DMS153 treated with DMSO at 0.1 percent for 48 hours (cell line): Measurements from ENCODE around the gene PPIP5K1.
"Not testable (repeated sequence)": the region's sequence is repeated elsewhere in the genome, so short reads cannot be mapped to it uniquely, and the experiment has no call there.

Experiments
- DNase-seq: peaks from one replicate; lab custom pipeline; 2025; ENCODE audit not compliant: unreplicated experiment; lab: John Stamatoyannopoulos, UW

The PPIP5K1 gene

DNA sequence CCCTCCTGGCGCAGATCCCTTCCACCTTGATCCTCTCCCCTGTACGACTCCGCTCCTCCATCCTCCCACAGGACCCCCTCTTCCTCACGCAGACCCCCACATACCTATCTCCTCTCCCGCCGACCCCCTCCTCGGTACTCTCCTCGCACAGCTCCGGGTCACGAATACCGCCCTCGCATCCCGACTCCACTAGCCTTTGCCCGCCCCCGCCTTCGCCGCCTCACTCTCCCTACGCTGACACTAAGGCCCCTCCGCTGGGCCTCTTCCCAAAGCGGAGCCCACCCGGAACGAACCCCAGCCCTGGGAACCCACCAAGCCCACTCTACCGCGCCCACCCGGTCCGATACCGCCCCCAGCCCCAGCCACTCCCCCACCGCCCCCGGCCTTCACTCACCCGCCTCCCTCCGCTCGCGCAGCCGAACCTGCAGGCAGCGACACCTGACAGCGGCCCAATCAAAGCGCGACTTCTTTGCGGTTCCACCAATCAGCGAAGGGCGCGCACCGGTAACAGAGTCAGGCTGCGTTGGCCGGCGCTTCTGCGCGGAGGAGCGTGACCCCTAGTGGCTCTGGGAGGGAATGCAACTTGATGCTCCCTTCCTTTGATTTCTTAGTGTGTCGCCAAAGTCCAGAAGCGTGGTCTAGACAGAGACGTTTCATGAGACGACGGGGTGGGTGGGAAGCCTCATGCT lies at the start of gene PPIP5K1:
Gene PPIP5K1 (minus strand): TSS at position 431 of the 689 bp plus-strand sequence. CDS start 5,704 bp downstream, outside the sequence.
- not testable (repeated sequence) for DNase-seq

DNA sequence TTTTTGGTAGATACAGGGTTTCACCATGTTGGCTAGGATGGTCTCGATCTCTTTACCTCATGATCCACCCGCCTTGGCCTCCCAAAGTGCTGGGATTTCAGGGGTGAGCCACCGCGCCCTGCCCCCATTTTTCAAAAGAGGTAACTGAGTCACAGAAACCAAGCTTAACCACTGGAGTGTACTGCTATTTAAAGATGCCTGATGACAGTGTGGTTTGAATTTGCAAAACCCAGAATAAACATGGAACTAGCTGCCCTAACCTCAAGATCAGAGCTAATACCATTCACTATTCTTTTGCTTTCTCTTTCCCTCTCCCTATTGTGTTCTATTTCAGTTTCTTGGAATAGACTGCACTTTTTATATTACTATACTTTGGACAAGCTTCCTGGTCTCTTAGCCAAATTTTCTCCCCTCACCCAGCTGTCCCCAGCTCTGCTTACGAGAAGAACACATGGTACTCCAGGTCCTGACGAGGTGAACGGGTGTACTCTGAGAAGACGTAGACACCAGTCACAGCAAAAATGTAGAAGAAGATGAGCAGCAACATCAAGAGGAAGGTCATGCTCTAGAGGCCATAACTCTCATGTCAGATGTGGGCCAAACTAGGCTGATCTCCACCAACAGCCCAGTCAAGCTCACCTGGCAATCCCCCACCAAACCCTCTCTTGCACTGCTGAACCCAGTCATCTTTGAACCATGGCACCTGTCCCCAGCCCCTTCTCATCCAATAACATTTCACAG lies 48.6 kb upstream of the PPIP5K1 start:
- not testable (repeated sequence) for DNase-seq

DNA sequence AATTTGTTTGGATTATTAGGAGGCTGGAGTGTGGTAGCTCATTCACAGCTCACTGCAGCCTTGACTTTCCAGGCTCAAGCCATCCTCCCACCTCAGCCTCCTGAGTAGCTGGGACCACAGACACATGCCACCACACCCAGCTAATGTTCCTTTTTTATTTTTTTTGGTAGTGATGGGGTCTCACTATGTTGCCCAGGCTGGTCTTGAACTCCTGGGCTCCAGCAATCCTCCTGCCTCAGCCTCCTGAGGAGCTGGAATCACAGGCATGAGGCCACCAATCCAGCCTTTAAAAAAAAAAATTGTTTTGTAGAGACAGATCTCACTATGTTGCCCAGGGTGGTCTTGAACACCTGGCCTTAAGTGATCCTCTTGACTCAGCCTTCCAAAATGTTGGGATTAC lies 36.9 kb upstream of the PPIP5K1 start:
- DNase-seq = not testable (repeated sequence)

DNA sequence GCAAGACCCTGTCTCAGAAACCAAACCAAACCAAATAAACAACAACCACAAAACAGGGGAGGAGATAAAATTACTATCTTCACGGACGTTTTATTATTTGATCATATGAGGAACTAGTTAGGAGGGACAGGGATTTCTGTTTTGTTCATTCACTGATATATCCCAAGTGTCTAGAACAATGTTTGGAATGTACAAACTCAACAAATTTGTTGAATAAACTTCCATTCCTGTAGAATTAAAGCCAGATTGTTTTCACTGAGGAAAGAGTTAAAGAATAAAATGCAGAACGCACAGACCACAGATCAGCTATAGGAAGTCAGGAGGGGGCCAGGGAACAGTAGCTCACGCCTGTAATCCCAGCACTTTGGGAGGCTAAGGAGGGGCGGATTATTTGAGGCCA lies 35.1 kb upstream of the PPIP5K1 start:
- no peak for DNase-seq

DNA sequence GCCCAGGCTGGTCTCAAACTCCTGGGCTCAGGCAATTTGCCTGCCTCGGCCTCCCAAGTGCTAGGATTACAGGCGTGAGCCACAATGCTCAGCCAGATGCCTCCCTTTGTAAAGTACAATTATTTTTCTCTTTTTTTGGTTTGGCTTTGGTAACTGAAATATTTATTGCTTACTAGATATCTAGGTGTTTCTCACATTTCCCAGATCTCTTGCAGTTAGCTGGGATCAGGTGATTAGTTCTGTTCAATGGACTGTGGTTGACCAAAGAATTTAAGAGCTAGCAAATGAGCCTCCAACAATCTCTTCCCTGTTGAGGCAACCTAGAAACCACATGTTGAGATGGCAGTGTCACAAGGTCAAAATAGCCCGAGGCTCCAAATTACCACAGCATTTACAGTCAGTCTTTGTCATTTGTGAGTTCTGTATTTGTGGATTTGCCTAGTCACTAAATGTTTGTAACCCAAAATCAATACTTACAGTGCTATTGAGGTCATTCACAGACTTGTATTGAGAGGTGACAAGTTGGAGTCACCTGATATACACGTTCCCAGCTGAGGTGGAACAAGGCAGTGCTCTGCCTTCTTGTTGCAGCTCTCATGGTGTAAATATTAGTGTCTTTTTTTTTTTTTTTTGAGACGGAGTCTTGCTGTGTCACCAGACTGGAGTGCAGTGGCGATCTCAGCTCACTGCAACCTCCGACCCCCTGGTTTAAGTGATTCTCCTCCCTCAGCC lies 32.2 kb upstream of the PPIP5K1 start:
- DNase-seq = not testable (repeated sequence)

DNA sequence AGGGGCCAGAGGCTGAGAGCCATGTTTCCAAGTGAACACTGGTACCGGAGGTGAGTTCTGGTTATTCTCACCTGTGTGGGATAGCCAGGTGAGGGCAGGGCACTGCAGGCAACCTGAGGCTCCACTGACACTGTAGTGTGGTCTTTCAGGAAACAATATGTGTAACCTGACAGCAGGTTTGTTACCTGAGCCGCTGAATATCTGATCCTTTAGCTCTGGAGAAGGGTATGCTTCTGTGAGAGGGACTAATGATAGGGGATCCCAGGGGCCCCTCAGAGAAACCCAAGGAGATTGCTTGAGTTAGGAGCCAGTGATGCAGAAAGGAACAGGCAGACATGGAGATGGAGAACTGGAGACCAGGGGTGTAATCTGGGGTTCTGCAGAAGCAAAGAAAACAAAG lies 28.7 kb upstream of the PPIP5K1 start, which contains the start of gene STRC:
Gene STRC (minus strand): TSS at position 101 of the 400 bp plus-strand sequence. CDS start 78 bp downstream, at position 23.
- not testable (repeated sequence) for DNase-seq

DNA sequence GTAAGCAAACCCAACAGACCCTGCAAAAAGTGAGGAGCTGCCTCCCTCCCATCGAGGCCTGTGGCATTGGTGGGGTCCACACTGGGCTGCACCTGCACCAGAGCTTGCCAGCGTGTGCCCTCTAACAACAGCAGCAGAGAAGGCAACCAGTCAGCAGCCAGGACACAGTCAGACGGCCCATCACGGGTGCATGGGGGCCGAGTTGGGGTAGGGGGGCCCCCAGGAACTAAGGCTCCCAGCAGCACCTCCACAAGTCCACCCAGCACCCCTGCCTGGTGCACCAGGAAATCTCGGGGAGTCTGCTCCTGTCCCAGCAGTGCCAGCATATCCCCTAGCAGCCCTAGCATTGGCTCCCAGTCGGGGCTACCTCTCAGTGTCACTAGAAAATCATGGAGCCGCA lies 27.7 kb upstream of the PPIP5K1 start:
- DNase-seq = not testable (repeated sequence)

DNA sequence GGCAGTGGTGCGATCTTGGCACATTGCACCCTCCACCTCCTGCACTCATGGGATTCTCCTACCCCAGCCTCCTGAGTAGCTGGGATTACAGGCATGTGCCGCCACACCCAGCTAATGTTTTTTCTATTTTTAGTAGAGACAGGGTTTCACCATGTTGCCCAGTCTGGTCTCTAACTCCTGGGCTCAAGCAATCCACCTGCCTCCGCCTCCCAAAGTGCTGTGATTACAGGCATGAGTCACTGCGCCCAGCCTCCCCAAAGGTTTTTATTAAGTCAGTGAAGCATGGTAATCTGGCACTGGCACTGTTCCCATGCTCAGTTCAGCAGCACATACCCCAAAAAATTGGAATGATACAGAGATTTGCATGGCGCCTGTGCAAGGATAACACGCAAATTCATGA lies 12.2 kb upstream of the PPIP5K1 start:
- not testable (repeated sequence) for DNase-seq

DNA sequence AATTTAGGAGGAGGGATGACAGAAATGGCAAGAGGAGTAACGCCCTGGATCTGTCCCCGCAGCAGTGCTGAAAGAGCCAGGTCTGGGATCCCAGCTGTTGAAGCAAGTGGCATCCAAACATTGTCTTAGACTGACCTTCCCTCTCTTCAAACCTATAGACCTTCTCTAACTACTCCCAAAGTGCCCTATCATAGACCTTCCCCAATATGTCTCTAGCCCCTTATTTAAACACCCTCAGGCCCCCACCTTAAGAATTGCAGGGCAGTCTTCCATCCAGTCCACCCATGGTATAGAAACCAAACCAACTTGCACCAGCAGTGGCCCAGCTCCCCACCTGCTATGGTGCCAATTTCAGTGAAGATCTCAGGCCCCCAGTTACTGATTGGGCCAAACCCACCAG lies 10.2 kb upstream of the PPIP5K1 start:
- DNase-seq = not testable (repeated sequence)

DNA sequence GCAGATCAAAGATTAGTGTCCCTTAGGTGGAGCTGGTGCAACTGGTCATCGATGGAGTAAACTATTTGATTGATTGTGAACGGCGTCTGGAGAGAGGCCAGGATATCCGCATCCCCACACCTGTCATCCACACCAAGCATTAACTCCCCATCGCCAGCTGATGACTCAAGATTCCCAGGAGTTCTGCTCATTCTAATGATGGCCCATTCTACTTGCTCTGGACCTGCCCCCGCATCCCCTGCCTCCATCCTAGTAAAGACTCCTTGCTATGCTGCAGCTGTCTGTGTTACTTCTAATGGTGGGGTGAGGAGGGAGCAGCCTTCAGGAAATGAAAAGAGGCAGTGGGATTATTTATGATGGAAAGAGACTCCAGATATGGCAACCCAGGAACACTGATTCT lies 9.1 kb upstream of the PPIP5K1 start:
- not testable (repeated sequence) for DNase-seq

DNA sequence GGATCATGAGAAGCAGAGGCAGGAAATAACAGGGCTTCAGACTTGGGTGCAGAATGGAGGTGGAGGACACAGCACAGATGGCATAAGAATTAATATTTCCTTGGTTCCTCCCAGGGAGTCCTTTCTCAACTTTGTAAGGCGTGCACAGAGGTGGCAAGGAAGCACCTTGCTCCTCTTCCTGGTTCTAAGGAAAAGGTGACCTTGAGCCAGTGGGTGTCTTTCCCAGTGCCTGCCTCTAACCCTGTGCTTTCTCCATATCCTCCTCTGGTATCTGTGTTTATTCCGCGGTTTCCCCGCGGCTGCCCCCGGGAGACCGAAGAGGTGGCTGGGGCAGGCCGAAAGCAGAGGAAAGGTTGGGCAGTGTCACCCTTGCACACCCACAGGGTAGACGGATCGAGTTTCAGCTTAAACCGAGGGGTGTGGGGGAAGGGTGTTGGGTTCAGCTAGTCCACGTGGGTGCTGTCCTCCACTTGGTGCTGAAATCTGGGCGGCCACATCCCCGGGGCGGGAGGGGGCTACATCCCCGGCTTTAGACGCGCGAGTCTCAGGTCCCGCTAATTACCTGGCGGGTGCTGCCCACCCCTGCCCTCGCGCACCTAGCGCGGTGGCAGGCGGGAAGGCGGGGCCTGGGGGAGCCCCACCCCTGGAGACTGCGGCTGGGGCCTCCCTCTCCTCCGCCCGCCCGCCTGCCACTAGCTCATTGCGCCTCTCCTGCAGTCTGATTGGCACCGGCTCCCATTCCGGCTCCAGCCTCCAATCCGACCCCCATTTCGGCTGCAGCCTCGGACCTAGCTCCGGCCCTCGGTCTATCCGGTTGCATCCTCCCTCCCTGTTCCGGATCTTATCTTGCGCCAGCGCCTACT lies 3.6 kb upstream of the PPIP5K1 start, which contains the start of gene CKMT1B:
Gene CKMT1B (plus strand): TSS at position 700 of the 863 bp plus-strand sequence. CDS start 192 bp downstream, outside the sequence.
- DNase-seq = not testable (repeated sequence)

DNA sequence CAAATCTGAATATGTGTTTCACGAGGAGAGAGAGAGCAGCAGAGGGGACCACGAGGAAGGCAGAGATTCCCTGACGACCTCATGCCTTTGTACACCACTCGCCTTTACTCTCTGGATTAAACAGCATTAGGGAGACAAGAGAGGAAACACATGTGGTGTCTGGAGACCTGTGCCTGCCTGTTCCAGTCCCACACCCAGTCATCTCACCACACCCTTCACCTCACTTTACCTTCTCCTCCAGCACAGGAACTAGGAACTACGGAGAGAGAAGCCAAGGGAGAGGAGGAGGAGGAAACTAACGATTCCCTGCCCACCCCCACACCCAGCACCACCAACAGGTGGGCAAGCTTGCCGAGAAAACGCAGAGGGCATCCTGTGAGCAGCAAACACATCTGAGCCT lies 2.8 kb upstream of the PPIP5K1 start:
- DNase-seq = not testable (repeated sequence)

DNA sequence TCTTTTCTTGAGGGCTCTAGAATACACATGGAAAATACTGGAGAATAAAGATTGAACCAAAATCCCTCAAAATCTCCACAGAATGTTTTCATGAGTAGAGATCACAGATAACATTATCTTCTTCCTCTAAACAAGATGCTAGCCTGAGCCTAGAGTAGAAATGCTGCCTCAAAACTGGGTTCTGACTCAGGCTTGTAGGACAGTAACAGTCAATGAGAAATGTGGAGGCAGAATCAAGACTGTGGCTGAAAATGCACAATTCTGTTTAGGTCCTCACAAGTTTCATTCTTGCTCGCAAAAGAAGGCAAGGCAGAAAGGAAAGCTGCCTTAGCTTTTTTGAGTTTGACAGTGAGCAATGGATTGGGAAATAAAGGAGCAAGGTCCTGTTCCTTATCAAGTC lies 15.4 kb downstream of the PPIP5K1 start:
- DNase-seq = not testable (repeated sequence)

DNA sequence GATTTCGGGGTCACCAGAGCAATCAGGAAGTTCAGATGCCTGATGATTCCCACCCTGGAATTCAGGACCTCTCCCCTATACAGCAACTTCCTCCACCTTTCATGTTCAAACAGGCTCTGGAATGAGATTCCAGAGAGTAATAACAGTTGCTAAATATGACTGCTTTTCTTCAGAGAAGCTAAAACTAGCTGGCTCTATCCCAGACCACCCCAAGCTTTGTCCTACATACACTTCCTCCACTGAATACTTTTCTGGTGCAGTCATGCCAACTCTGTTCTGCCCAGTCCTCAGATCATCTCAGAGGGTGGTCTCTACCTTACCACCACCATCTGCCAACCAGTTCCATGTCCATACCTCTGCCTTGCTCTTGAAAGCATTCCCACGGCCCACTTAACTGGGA lies 23.4 kb downstream of the PPIP5K1 start:
- DNase-seq = not testable (repeated sequence)

DNA sequence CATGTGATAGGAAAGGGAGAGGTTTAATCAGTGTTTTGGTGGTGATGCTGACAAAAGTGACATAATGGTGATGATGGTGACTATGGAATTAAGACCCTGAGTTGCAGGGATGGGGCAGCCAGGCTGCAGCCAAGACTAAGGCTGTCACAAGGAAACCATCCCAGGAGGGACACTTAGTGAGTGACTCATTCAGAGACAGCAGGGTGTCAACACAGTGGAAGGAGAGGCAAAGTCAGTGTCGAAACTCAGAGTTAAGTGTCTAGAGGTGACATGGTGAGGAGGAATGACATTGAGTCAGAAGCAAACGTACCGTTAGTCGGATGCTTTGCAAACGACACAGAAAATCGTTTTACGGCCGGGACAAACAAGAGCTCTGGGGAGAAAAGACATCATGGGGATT lies 26.2 kb downstream of the PPIP5K1 start:
- not testable (repeated sequence) for DNase-seq

DNA sequence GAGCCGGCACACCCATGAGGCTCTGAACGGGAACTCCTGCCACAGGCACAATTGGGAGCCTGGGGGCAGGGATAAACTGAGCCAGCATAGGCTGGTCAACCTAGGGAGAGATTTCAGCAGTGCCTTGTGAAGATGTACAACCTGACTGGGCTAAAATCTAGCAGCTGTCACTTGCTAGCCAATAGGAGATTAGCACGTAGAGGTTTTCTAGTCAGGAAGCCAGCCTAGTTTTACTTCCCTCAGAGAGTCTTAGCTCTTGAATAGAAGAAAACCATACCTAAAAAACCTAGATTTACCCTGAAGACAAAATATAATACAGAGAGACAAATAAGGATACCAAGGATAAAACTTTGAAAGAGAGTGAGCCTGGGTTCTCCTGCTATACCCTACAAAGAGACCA lies 27.3 kb downstream of the PPIP5K1 start:
- DNase-seq = not testable (repeated sequence)

DNA sequence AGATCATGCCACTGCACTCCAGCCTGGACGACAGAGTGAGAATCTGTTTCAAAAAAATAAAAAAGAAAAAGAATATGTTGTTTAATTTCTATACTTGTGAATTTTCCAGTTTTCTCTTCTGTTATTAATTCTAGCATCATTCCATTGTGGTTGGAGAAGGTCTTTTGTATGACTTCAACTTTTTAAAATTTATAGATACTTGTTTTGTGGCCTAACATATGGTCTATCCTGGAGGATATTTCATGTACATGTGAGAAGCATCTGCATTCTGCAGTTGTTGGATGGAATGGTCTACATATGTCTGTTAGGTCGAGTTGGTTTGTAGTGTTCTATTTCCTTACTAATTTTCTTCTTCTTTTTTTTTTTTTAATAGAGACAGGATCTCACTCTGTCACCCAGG lies 37.0 kb downstream of the PPIP5K1 start:
- no peak for DNase-seq

DNA sequence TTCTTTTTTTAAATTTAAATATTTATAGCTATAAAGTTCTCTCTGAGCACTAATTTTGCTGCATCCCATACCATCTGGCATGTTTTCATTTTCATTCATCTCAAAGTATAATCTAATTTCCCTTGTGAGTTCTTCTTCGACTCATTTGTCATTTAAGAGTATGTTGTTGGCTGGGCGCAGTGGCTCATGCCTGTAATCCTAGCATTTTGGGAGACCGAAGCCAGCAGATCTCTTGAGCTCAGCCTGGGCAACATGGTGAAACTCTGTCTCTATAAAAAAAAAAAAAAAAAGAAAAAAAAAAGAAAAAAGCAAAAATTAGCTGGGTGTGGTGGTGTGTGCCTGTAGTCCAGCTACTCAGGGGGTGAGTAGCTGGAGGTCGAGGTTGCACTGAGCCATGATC lies 37.8 kb downstream of the PPIP5K1 start:
- no peak for DNase-seq

DNA sequence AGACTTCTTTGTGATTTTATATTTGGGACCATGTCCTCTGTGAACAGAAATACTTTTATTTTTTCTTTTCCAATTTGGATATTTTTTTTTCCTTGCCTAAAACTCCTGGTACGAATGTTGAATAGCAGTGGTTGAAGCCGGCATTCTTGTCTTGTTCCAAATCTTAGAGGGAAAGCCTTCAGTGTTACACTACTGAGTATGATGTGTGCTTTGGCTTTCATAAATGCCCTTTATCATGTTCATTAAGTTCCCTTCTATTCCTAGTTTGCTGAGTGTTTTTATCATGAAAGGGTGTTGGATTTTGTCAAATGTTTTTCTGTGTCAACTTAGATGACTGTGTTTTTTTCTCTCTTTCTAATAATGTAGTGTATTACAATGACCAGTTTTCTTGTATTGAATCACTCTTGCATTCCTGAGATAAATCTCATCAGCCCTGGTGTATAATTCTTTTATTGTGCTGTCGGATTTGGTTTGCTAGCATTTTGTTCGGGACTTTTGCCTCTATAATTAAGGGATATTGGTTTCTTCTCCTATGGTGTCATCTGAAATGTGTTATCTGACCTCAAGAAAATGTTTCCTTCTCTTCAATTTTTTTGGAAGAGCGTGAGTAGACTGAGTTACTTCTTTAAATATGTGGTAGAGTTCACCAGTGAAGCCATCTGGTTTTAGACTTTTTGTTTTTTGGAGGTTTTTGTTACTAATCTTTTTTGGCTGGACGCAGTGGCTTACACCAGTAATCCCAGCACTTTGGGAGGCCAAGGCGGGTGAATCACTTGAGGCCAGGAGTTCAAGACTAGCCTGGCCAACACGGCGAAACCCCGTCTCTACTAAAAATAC lies 39.3 kb downstream of the PPIP5K1 start:
- no peak for DNase-seq

DNA sequence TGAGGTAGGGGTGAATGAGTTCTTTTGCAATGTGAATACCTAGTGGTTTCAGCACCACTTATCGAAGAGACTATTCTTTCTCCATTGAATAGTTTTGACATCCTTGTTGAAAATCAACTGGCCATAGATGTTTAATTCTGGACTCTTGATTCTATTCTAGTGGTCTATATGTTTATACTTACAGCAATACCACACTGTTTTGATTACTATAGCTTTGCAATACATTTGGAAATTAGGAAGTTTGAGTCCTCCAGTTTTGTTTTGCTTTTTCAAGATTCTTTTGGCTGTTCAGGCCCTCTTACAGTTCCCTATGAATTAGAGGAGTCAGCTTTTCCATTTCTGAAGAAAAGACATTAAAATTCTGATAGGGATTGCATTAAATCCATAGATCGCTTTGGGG lies 42.5 kb downstream of the PPIP5K1 start:
- DNase-seq = no peak
